ENCODE results near the gene TRIO.

GRCh38 chr5:14199902-14200301 lies 56.8 kb downstream of the TRIO start:
- TF ChIP-seq CTCF (IDR thresholded peaks at IDR 0.05; ENCODE audit: low read depth, low read length, poor library complexity, severe bottlenecking) (no peak), EZH2phosphoT487 (IDR thresholded peaks at IDR 0.05; ENCODE audit: borderline replicate concordance, low read length) (no peak)
